ENCODE data around the gene LRRC36. TPM values are rescaled to one million over a fixed set of nuclear protein-coding genes. Genes with fewer than 3 reads are reported as not detected.

LRRC36 gene
- total RNA-seq, 4 donors from 2014 or later: not detected

- Histone ChIP-seq H3K4me1 (peaks cover 12 to 20% of the 10 kb centered on the region in 2 donors), H3K27ac (peak within 1 kb of the TSS; percentile 75 to 82 (median 76)), H3K9me3 (no peaks in the 10 kb centered on the region), H3K27me3 (no peaks in the 10 kb centered on the region), H3K36me3 (no peaks in the 10 kb centered on the region), H3K4me3 (peak within 1 kb of the TSS; percentile 59 to 87 (median 78))
- peak; percentile 24 to 34 for TF ChIP-seq POLR2A (IDR thresholded peaks at IDR 0.05)
- peak; percentile 60 to 79 (median 75) for TF ChIP-seq CTCF (IDR thresholded peaks at IDR 0.05 in 4 of 5, conservative IDR thresholded peaks at IDR 0.05 in 1 of 5)
- ATAC-seq (peak; percentile 85 to 88), DNase-seq (peak in 1 of 2 donors; percentile 48)
- in situ Hi-C loops (cut with MboI; ENCODE audit: low sequenced_read_pairs in 4 of 4) (loop anchor here in 1 of 4 donors (10.0 kb wide), 1 partner anchor 151 kb away; no protein-coding TSS in a partner anchor), intact Hi-C loops (cut with DNase I; ENCODE audit: low total_unique reads) (loop anchor here (2.0 to 5.0 kb wide), 3 partner anchors 43 to 139 kb away; partner anchors contain the start of gene PLEKHG4)
Measured at GRCh38 chr16:67415872-67416793, 89.5 kb downstream of the LRRC36 start, which contains the start of gene ZDHHC1. Gene ZDHHC1, minus strand, starts transcription at chr16:67416477. Its CDS starts 8,702 bp downstream, at chr16:67407775.

- TF ChIP-seq CTCF (IDR thresholded peaks at IDR 0.05 in 4 of 5, conservative IDR thresholded peaks at IDR 0.05 in 1 of 5): no peak
- TF ChIP-seq POLR2A (IDR thresholded peaks at IDR 0.05): no peak
- intact Hi-C loops (cut with DNase I; ENCODE audit: low total_unique reads): loop anchor here (2.0 to 5.0 kb wide), 3 partner anchors 45 to 140 kb away; partner anchors contain the start of gene PLEKHG4
- DNase-seq: no peak
Measured at GRCh38 chr16:67417333-67418061, 90.9 kb downstream of the LRRC36 start.

GRCh38 chr16:67419502-67419901, 92.9 kb downstream of the LRRC36 start:
- no peak overlapping the region for H3K27ac ChIP-seq
- intact Hi-C loops (cut with DNase I; ENCODE audit: low total_unique reads) (loop anchor here (5.0 kb wide), 1 partner anchor 142 kb away; the partner anchor contains the start of gene PLEKHG4), in situ Hi-C loops (cut with MboI; ENCODE audit: low sequenced_read_pairs in 4 of 4) (loop anchor here in 1 of 4 donors (10.0 kb wide), 1 partner anchor 155 kb away; no protein-coding TSS in a partner anchor)

More at GRCh38 chr16:67417333-67418061, 90.9 kb downstream of the LRRC36 start:
- H3K27me3 ChIP-seq: no peaks in the 10 kb centered on the region
- no peaks in the 10 kb centered on the region for H3K9me3 ChIP-seq
- no peak overlapping the region for H3K27ac ChIP-seq
- no peak for ATAC-seq
- no peak overlapping the region for H3K4me3 ChIP-seq
- in situ Hi-C loops (cut with MboI; ENCODE audit: low sequenced_read_pairs in 4 of 4): loop anchor here in 1 of 4 donors (10.0 kb wide), 1 partner anchor 153 kb away; no protein-coding TSS in a partner anchor
- no peaks in the 10 kb centered on the region for H3K36me3 ChIP-seq
- peaks cover 12 to 20% of the 10 kb centered on the region in 2 donors for H3K4me1 ChIP-seq

More at GRCh38 chr16:67419502-67419901, 92.9 kb downstream of the LRRC36 start:
- no peaks in the 10 kb centered on the region for H3K36me3 ChIP-seq
- peaks cover 8 to 12% of the 10 kb centered on the region in 2 donors for H3K4me1 ChIP-seq
- DNase-seq (no peak), ATAC-seq (no peak)
- no peak for TF ChIP-seq POLR2A (IDR thresholded peaks at IDR 0.05)
- TF ChIP-seq CTCF (IDR thresholded peaks at IDR 0.05 in 4 of 5, conservative IDR thresholded peaks at IDR 0.05 in 1 of 5): no peak
- no peak overlapping the region for H3K4me3 ChIP-seq
- H3K27me3 ChIP-seq: no peaks in the 10 kb centered on the region
- H3K9me3 ChIP-seq: no peaks in the 10 kb centered on the region
